Measurements from ENCODE around the gene HMX3. TPM values are rescaled to one million over a fixed set of nuclear protein-coding genes. Genes with fewer than 3 reads are reported as not detected.

The HMX3 gene
- polyA plus RNA-seq, 1 donor: not detected

DNA sequence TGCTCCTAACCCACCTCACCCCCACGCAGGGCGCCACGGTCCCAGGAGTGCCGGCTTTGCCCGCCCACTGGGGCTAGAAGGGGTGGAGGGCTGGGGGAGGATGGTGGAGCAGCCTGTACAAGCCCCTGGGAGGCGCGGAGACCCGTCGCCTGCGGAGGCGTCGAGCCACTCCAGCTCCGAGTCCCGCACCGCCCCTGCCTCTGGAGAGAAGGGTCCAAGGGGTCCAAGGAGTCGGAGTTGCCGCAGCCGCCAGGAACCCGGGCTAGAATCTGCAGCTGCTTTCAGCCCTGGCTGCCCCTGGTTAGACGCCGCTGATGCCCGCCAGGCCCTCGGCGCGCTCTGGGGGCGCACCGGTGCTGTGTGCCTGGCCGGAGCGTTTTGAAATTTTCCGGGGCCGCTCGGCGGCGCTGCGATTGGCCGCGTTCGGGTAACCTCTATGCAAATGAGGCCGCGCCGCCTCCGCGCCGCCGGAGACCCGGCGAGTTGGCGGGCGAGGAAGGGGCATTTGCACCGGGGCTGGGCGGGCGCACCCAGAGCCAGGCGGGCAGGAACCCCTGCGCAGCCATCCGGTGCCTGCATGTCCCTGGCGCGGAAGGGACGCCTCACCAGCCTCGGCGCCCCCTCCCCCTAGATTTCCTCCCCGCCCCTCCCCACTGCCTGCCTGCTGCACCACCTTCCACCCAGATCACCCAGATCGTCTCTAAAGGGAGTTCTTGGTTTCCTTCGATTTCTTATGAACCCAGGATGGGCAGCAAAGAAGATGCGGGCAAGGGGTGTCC, 12.1 kb downstream of the HMX3 start, which contains the start of gene HMX2:
HMX2 (plus strand) TSS at position 502 of the 779 bp plus-strand sequence; CDS start at position 745, 243 bp downstream.
- DNase-seq (ENCODE audit: low read depth): no peak

GRCh38 chr10:123148414-123149161, 12.8 kb downstream of the HMX3 start:
- no peak for DNase-seq (ENCODE audit: low read depth)

DNA sequence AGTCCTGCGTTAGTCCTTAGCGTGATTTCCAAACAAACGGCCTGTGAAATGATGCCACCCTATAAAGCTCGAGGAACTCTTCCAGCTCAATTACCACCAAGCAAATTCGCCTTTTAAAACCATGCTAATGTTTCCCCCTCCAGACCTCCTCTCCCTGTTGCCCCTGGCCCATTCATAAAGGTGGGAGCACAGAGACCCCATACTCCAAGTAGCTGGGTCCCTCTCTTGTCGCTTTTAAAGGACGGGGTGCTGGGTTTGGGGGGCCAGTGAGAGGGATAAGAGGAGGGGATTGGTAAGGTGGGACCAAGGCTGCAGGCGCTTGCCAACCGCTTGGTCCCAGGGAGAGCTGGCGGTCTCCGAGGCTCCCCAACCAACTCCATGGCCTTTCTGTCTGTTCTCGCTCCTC, 13.4 kb downstream of the HMX3 start:
- no peak for DNase-seq (ENCODE audit: low read depth)

GRCh38 chr10:123149568-123150270, 13.9 kb downstream of the HMX3 start:
- no peak for DNase-seq (ENCODE audit: low read depth)

DNA sequence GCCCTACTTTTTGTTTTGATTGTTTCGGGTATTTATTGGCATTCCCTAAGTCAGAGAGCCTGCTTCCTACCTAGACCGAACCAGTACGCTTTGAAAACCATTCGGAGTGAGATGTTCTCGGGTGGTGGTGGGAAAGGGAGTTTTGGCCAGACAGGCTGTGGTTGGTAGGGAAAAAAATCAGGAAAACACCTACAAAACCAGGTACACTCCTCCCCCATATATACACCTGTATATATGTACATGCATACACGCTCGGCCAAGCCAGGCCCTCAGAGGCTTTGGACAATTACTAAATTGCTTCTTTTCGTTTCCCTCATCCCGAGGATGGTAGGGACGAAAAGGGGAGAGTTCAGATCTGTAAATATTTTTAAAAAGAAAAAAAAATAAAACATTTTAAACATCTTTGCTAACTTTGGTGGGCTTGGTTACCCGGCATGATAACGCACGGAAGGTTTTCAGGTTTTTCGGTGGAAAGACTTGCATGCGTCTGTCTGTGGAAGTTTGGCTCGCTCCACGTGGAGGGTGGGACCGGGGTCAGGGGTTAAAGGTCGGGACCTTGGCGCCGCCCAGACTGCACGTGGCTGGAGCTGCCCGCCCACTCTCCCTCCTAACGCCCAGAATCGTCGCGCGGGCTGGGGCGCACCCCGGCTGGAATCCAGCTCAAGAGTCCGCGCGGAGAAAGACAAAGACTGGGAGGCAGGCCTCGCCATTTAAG, 14.7 kb downstream of the HMX3 start:
- no peak for DNase-seq (ENCODE audit: low read depth)

DNA sequence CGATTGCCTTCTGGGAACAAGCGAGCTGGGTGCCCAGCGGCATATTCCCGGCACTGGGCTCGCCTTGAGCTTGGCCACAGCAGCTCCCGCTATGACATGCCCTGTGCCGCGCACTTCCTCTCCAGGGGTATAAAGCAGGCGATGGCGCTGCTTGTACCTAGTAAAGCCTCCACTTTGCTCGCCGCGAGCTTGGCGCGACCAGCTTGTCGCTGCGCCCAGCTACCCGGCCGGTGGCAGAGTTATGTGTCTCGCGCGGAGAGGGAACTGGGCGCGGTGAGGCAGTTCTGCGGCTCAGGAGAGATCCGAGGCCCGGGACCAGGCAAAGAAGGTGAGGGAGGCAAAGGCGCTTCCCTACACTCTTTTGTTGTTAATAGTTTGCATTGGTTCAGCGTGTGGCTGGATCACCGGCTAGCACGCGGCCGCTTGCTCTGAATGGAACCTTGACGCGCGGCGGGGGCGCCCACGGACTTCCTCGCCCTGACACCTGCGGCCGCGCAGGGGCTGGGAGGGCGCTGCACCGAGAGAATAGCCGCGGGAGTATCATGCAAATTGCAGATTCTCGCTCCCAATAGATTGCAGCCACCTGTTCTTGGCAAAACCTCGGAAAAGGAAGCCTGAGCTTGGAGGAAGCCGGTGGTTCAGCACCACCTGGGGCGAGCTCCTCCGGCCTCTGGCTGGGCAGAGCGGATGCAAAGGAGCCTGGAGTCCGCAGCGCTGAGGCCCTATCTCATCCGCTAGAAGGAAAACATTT, 15.4 kb downstream of the HMX3 start:
- DNase-seq (ENCODE audit: low read depth): no peak

GRCh38 chr10:123151737-123152135, 16.0 kb downstream of the HMX3 start:
- DNase-seq (ENCODE audit: low read depth): no peak

DNA sequence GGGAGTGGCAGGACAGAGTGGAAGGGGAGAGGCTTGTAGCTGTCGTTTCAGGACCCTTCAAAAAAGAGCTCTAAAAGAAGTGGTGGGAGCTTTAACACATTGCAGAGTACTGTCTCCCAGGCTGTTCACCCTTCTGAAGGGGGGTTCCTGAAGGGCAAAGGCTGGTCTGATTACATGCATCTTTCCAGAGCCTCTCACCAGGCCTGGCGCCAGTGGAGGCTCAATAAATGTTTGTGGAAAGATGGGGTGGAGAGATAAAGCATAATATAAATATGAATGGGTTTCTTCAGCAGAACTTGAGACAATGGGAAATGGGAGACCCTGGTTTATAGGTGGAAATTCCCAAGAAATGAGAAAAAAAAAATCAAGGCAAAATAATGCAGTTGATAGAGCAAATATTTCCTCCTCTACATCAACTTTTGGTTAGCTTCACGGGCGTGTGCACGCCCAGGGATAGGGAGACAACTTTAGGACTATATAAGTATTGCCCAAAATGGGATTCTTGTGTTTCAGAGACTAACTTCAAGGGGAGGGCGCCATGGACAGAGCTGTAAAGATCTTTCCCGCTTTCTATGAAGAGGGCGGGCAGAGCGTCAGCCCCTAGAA, 17.8 kb downstream of the HMX3 start:
- DNase-seq (ENCODE audit: low read depth): no peak

DNA sequence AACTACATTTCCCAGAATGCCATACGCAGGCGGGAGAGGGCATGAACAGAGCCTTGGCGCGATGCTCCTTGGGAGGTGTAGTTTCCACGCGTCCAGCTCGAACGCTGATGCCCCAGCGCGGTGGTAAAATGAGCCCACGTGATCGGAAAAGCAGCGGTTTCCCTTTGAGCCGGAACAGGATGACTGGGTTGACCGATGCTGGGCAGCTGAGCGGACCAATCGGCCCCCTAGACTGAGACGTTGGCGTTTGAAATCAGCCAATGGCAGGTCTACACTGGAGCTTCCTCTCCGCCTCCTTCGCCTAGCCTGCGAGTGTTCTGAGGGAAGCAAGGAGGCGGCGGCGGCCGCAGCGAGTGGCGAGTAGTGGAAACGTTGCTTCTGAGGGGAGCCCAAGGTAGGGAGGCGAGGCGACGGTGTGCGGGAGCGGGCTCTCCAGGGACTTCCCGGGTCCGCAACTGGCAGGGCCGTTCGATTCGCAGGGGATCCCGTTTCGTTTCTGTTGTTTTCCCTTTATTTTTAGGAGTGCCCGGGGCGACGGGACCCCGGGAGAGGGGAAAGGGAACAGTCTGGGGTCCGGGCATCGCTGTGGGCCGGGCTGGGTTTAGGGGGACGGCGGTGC, 18.4 kb downstream of the HMX3 start, which contains the start of gene BUB3:
BUB3 (plus strand) TSS at position 311 of the 619 bp plus-strand sequence. CDS start 516 bp downstream, outside the sequence.
- peak; percentile 99 for DNase-seq (ENCODE audit: low read depth)

- no peak for DNase-seq (ENCODE audit: low read depth)
Measured at GRCh38 chr10:123154711-123155505, 19.1 kb downstream of the HMX3 start.

DNA sequence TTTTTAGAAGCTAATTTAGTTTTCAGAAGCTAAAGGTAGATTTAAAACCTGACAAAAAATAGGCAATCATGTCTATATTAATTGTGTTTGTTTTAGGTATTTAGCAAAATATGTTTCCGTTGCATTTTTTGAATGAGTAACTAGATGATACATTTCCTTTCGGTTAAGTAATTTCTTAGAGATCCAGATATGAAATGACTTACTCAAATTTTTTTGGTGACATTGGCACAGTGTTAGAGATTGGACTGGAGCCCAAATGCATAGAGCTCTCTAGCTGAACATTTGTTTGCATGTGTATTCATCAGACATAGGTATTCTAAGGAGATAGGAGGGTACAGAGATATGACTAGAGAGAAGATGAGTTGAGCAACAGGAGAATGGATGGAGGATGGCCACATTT, 20.3 kb downstream of the HMX3 start:
- no peak for DNase-seq (ENCODE audit: low read depth)

- no peak for DNase-seq (ENCODE audit: low read depth)
Measured at GRCh38 chr10:123157210-123157609, 21.4 kb downstream of the HMX3 start.

- no peak for DNase-seq (ENCODE audit: low read depth)
Measured at GRCh38 chr10:123158682-123159081, 22.9 kb downstream of the HMX3 start.

- DNase-seq (ENCODE audit: low read depth): no peak
Measured at GRCh38 chr10:123160311-123160980, 24.7 kb downstream of the HMX3 start.

DNA sequence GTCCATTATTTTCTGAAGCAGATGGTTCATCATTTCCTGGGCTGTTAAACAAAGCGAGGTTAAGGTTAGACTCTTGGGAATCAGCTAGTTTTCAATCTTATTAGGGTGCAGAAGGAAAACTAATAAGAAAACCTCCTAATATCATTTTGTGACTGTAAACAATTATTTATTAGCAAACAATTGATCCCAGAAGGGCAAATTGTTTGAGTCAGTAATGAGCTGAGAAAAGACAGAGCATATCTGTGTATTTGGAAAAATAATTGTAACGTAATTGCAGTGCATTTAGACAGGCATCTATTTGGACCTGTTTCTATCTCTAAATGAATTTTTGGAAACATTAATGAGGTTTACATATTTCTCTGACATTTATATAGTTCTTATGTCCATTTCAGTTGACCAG, 28.5 kb downstream of the HMX3 start:
- no peak for DNase-seq (ENCODE audit: low read depth)

DNA sequence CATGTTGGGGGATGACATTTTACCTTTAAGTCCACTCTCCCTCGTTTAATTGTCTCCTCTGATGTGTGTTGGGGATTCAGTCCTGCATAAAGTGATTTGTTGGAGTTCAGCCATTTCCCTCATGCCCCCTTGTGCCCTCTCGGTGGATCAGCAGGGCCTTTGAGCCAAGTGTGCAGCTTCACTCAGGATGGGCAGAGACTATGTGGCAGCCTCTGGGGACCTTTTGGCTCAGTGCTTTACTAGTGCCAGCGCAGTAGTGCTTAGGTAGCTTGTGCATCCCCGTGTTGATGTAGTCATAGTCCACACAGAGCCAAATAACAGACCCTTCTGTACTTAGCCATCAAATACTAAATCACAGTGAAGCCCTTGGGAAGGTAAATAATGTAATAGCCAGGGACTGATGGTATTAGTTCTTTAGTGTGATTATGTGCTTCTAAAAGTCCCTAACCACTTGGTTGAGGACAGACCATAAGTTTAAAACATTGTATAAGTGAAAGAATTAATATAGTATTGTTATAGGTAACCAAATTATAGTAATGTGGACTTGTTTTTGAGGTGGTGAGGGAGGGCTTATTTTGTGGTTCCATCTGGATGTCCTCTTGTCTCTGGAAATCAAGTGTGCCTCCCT, 29.8 kb downstream of the HMX3 start:
- no peak for DNase-seq (ENCODE audit: low read depth)

GRCh38 chr10:123166618-123167017, 30.8 kb downstream of the HMX3 start:
- no peak for DNase-seq (ENCODE audit: low read depth)

- DNase-seq (ENCODE audit: low read depth): no peak
Measured at GRCh38 chr10:123170961-123171360, 35.2 kb downstream of the HMX3 start.

All from forelimb muscle (tissue), 1 donor.